Stomach (tissue), 4 donors: ENCODE results near the gene CXCL8.

Experiments
- CTCF ChIP-seq, 7 experiments: fragments of 450-650 bp in 4 of 7; fragments of 200-600 bp in 3 of 7; sonication (generic) in 3 of 7; IDR thresholded peaks; one replicate each; pipeline ENCODE4 v1.5.1; 2016 to 2019; ENCODE audit warnings: antibody characterized with exemption in 7 of 7, control low read depth in 2 of 7, mild to moderate bottlenecking in 1 of 7
- POLR2A ChIP-seq, 4 donors: fragments of 450-650 bp; IDR thresholded peaks; one replicate each; pipeline ENCODE4 v1.6.1; 2016; ENCODE audit warnings: antibody characterized with exemption in 4 of 4, control low read depth in 2 of 4, mild to moderate bottlenecking in 1 of 4, moderate library complexity in 1 of 4
- POLR2AphosphoS5 ChIP-seq, 3 donors: sonication (generic); formaldehyde crosslinking; IDR thresholded peaks; one replicate each; pipeline ENCODE4 v1.6.1; 2016; ENCODE audit warnings: antibody characterized with exemption in 3 of 3

DNA sequence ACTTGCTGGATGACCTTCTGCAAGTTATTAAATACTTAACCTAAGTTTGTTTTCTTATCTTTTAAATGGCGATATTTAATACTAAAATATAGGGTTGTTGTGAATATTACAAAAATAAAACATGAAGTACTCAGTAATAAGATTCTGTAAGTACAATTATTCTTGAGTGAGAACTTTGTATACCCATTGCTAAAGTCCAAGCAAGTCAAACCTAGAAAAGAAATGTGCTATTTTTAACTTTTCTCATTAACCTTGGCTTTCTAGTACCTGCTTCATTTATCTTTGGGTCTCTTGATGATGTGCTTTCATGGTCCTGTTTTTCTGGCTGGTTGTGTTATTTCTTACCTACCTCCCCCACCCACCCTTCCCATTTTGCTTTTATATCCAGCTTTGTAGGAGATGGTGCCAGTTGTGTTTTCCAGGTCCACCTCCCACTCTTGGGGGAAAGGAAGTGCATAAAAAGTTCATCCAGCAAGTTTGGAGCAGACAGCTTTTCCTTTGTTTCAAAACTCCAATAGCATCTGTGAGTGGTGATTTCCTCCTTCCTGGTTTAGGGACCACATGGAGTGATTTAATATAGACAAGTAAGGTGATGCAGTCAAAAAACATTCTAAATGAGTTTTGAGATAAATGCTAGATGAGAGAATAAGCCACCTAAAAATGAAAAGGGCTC, 7.5 kb upstream of the CXCL8 start:
- TF ChIP-seq CTCF (IDR thresholded peaks at IDR 0.05): no peak
- no peak for TF ChIP-seq POLR2A (IDR thresholded peaks at IDR 0.05)
- no peak for TF ChIP-seq POLR2AphosphoS5 (IDR thresholded peaks at IDR 0.05)
